ENCODE results near the gene GDE1.
A peak's percentile ranks its signal among the peaks of the same experiment; 100 is the strongest.

DNA sequence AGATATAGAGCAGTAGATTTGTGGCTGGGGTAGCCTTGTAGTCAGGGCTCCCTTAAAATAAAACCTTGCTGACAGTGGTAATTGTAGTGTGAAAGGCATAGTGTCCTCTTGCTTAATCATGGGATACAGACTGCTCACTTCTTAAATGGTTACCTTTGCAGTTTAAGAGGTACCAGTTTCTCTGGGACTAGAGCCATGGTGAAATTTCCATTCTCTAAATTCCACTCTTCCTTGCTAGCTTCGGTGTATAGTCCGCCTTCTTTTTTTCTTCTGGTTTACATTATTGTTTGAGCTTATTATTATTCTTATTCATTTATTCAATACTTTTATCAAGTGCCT lies 3.5 kb upstream of the GDE1 start:
- TF ChIP-seq POLR2A (IDR thresholded peaks at IDR 0.05; ENCODE audit: low read depth, low read length) = no peak
- TF ChIP-seq POLR2AphosphoS5 (IDR thresholded peaks at IDR 0.05; ENCODE audit: low read depth, low read length) = peak; percentile 66; the same call in 1 of the 2 replicates

Data from GM12892 (cell line).